HG02642 (cell line): Measurements from ENCODE around the gene XK.

ENCODE experiments used
- ATAC-seq: cut with Tn5 transposase; IDR thresholded peaks from one replicate; pipeline ENCODE4 v1.9.1; 2021; ENCODE audit warnings: mild to moderate bottlenecking; ENCODE audit not compliant: unreplicated experiment, poor library complexity

XK gene

DNA sequence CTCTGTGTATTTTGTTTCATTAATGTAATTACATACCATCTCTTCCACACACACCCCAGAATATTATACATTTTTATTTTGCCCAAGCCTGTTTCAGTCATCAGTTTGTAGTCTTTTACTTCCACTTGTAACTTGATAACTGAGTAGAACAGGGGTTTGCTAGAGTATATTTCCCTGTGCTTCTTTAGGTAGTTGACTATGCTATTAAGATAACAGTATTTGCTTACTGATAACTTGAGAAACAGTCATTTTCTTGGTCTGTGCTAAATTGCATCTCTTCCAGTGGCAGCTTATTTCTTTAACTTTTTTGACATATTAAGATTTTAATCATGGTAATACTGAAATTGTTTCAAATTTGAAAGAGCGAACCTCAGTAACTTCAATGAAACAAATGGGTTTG, 7.0 kb upstream of the XK start:
- no peak for ATAC-seq

DNA sequence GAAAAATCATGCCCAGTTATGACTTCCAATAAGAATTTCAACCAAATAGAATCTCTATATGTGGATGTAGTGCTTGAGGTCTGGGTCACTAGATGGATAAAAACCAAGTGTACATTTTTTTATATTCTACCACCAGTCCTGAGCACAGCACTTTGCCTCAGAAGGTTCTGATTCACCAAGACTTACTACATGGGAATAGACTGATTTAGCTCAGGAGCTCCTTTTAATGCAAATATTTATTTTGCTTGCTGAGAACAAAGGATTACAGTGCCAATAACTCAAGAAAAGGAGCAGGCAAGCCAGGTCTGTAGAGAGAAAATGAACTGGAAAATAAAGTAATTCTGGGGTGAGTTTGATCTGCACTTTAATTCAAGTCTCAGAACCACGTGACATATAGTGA, 6.4 kb upstream of the XK start:
- ATAC-seq = no peak

DNA sequence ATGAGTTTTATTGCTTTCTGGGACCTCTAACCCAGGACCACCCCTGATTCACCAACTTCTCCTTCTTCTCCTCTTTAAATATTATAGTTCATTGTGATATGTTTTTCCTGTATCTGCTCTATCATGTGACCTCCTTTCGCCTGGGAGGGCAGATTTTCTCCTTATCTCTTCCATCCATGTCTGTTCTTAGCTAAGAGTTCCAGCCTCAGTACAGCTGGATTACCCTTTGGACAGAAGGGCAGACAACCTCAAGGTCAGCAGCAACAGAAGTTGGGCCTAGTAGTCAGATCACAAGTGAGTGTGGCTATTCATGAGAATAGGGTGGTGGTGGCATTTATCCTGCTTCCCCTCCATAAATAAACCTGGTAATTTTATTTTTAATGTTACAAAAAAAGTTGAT, 5.7 kb upstream of the XK start:
- ATAC-seq = no peak

DNA sequence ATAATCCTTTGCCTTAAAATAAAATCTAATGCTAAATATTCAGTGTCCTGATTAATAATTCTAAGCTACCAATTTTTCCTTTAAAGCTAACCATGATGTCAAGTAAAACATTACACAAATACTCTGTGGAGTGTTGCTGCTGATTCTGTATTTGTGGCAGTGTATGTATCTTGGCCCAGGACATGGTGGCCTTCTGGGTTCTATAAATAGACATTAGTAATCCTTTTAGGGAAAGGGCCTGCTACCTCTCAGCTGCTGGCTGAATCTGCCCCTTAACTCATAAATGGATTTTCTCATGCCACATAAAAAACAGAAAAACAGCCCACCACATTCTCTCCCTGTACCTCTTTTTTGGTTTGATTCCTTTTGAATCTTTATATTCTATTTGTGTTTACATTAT, 1.2 kb upstream of the XK start:
- ATAC-seq = no peak

DNA sequence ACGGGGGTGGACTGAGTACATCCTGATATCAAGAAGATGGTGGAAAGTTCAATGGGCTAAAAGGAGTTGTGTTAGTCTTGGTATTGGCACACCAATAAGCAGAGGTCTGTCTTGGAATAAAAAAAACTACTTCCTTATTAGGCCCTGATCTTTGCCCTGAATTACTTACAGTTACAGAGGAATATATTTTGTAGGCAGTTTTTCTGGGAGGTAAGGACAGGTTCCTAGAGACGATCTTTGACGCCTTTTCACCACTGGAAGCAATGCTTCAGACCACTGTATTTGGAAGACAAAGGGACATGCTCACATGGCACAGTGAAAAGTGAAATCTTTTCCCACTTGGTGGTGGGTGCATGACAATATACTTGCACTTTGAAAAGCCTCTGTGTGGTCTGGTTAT, 618 bp upstream of the XK start:
- ATAC-seq = no peak

DNA sequence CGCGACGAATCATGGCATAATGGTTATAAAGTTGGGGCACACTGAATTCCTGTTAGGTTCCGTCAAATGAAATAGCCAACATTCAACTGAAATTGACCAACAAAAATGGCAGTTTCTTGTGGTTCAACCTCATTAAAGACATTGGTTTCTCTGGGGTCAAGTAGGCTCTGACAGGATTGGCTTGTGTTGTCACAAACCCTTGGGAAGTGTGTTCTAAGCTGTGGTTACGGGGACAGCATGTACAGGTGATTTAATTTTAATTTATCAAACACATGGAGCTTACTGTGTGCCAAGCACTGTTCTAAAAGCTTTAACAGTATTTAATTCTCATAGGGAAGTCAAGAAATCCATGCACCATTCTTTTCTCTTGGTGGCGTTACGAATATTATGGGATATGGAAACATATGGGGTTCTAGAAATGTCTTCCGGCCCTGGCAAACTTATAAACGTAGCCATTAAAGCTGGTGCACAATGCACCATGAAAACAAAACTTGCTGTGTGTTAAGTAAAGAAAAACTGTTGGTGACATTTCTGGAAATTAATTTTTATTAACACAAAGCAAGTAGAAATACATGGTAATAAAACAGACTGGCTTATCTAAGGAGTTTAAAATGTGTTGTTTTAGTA, 891 bp downstream of the XK start:
- no peak for ATAC-seq

DNA sequence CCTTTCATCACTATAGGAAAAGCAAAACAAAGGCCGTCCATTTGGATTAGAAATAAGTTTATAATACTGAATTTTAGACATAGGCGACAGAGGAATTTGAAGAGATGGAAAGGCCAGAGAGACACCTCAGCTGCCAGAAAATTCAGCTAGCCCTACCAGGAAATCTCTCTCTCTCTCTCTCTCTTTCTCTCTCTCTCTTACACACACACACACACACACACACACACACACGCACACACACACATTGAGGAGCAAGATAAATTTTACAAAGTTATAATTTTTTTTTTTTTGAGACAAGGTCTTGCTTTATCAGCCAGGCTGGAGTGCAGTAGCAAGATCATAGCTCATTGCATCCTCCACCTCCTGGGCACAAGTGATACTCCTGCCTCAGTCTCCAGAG, 1.4 kb downstream of the XK start:
- no peak for ATAC-seq

DNA sequence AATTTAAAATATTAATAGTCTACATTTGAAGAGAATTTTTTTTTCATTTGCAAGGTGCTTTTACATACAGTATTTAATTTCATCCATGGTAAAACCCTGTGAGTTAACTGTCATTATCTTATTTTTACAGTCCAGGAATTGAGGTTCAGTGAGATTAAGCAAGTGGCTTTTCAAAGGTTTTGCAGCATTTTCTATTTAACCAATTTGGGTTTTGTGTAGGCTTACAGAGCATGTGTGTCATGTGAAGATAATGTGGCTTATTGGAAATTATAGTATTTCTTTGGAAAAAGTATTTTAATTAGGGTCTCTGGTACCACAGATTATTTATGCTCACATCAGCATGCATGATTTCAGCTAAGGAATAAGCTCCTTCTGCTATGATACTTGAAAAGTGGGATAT, 4.5 kb downstream of the XK start:
- ATAC-seq = no peak

DNA sequence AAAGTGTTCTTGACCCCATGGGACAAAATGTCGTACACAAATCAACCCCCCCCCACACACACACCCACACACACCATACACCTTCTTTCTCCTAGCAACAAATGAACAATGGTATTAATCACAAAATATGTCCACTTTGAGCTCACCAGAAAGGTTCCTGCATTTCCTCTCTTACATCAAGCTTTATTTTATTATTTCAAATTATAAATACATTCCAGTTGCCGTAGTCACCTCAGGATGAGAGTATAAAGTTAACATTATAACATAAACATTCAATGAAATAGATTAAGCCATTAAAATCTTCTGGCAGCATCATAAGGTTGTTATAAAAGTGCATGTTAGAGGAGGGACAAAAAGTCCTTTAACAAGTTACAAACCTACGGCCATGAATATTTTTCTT, 7.3 kb downstream of the XK start:
- no peak for ATAC-seq

DNA sequence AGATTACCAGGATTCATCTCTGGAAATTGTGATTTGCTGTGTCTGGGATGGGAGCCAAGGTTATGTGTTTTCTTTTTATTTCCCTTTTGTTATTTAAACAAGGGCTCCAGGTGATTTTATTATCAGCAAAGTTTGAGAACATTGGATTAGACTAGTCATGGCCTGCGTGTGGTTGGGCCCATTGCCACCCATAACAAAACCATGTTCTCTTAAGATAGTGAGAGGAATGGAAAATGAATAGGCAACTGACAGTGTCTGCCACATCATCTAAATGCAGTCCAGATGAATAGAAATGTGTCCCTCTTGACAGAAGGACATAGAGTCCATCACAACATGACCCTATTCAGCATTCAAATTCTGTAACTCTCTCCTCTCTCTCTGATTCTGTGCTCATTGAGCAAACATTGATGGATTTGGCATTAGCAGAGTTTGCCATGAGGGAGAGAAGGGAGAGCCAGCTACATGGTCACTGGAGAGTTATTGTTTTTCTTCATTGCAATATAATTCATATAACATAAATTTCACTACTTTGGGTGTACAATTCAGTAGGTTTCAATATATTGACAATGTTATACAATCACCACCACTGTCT, 11.7 kb downstream of the XK start:
- no peak for ATAC-seq

DNA sequence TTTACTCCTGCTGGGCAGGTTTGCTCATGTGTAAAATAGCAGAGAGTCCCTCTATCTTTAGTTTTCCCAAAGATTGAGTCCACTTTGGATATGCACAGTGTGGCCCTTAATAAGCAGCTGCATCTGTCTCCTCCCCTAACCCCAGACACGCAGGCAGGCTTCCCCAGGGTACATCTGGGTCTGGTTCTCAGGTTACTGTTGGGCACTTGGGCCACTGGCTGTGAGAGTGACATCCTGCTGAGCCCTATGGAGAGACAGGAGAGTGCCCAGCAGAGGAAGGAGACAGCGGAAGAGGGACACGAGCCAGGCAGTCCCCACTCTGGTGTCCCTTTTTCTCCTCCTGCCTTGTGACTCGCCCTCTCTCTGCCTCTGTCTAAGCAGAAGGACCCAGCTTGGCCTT, 16.0 kb downstream of the XK start:
- no peak for ATAC-seq

DNA sequence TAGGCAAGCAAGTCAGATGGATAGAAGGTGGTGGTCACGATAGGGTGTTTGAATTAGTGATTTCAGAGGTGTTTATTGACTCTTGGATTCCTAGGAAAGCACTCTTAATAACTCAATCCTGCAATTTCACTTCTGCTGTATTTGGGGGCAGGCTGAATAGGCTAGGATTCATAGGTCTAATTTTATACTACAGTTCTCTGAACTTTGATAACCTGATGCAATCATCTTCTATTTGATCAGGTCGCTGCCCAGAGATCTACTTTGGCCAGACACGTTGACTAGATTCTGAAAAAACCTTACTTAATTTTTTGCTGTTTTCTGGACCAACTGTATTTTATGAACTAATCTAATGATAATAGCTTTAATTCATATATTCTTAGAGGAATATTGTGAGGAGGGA, 26.4 kb downstream of the XK start:
- ATAC-seq = no peak

DNA sequence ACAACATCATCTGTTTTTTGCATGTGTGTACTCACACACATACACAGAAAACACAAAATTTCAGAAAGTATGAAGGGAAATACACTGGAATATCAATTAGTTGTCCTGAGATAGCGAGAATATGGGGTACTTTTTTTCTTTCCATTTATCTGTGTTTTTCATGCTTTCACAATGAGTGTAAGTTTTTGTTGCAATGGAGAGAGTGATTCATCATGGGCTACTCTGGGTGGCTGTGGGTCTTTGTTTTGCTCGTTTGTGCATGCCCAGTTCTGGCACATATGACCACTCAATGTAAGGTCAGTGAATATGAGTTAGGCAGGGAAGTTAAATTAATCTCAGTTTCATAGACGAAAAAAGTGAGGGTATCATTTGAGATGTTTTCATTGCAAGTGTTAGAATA, 26.9 kb downstream of the XK start:
- no peak for ATAC-seq

DNA sequence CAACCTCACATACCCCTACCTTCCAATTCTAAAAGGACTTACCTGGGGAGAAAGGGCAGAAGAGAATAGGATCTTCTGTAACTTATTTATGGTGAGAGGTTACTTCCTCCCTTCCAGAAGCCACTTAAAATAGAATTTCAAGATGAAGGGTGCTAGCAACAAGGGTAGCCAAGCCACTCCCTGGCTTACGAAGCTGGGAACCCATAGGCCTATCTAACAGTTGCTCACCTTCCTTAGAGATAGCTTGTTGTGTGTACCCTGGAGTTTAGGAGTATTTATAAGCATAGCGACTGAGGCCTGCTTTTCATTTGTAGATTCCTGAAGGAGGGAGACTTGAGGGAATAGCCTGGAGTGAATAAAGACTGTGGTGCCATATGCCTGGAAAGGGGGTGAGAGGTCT, 28.9 kb downstream of the XK start:
- ATAC-seq = no peak

DNA sequence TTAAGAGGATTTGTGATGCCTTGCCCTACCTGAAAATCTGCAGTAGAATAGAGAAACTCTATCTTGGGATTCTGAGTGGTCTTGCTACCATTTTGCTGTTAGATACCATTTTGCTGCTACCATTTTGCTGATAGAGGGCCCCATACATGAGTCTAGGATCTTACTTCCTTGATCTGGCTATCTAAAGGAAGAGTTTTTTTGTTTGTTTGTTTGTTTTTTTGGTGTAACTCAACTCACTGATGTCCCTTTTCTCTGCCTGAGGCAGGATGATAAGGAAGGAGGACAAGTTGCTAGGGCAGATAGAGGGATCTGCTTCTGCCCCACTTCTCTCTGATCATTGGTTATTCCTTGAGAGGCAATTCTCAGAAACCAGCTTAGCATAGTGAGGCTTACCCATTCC, 31.0 kb downstream of the XK start:
- ATAC-seq = no peak

DNA sequence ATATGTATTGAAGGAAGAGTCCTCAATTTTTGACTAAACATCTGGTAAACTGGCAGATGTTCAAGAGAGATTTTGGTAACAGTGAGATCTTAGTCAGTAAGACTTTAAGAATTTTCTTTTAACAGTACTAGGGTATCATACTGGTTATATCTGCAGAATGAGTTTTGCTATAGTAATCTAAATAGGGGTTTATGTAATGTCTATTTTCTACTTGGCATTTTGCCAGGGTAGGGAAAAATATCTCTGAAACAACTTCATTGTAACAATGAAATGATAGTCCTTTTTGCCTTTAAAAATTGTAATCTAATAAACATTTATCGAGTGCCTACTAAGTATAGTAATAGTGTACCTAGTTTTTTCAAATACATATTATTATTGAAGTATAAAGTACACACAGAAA, 32.1 kb downstream of the XK start:
- no peak for ATAC-seq

DNA sequence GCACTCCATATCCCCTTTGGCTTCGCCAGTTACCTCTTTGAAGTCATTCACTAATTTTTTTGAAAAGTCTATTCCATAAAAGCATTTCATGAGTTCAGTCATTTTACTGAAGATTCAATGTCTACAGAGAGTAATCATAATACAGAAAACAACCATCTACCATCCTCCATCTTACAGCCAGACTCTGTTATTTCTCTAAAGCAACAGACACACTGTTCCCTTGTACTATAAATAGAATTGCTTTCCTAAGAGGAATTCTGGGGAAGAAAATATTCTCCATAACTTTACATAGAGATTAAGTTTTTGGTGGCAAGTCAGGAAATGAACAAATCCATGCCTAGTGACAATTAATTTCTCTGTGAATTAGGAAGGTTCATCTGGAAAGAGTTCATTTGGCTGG, 37.0 kb downstream of the XK start:
- ATAC-seq = no peak

DNA sequence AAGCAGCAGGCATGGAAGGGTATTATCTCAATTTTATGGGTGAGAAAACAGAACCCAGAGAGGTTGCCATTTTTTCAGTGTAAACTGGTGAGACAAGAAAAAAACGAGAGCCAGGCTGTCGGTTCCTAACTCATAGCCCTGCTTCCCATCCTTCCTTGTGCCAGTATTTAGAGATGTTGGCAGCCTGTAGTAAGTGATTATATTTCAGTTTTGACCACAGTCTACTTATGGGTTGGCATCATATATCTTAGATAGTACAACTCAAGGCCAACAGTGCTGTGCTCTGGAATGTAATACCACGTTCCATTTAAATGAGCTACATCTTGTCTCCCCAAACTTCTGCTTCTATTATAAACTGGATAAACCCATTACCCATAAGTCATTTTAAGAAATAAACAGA, 40.8 kb downstream of the XK start:
- ATAC-seq = no peak

DNA sequence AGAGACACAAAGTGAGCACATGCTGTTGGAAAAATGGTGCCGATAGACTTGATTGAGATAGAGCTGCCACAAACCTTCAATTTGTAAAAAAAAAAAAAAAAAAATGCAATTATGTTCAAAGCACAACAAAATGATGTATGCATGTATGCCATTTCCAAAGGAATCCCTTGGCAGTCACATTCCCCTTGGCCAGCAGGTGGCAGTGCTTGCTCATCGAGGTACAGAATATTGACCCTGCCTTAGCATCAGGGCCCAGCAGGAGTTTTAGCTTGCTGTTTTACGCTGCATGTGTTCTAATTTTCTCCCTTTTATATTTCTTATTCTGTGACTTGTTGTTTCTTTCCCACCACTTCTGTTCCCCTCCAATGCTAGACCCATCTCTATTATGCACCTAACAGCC, 59.8 kb downstream of the XK start:
- peak; percentile 56 for ATAC-seq

DNA sequence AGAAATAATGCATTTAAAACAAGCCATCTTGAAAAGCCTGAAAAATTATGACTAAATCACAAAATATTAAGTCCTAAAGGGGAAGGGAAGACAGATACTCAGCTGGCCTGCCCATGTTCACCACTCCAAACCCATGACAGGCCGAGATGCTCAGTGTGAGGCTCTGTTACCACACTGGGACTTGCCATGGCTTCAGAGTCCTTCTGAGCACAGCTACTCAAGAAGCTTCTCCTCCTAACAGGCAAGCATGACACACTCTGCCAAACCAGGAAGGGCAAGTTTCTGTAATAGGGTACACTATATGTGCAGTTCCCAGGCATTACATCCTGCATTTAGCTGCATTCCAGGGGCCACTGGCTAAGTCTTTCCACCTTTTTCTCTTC, 60.2 kb downstream of the XK start:
- peak; percentile 38 for ATAC-seq

DNA sequence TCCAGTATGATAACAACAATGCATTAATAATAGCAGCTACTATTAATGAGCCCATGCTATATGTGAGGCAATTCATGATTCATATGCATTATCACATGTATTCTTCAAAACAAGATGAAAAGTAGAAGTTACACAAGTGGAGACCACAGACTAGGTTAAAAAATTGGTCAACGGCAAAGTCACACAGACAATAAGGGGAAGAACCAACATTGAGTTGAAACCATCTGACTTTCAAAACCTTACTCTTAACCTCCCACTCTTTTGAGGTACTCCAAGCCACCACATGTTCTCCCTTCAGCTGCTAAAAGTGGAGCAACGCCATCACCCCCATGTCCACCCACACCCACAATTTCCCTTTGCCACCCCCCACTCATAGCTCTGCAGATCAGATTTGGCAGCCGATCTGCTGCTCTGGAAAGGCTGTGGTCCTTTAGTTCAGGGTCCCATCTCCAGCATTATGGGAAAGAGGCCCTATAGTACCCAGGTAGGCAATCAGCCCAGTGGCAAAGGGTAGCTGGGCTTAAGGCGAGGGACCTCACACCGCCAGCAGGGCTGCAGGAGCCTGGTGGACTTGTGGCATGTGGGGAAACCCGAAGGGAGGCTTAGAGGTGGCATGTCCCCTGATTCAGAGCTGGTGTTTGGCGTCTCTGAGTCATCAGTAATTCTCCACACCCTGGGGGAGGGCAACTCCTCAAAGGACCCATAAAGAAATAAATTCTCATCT, 60.8 kb downstream of the XK start:
- peak; percentile 88 for ATAC-seq

DNA sequence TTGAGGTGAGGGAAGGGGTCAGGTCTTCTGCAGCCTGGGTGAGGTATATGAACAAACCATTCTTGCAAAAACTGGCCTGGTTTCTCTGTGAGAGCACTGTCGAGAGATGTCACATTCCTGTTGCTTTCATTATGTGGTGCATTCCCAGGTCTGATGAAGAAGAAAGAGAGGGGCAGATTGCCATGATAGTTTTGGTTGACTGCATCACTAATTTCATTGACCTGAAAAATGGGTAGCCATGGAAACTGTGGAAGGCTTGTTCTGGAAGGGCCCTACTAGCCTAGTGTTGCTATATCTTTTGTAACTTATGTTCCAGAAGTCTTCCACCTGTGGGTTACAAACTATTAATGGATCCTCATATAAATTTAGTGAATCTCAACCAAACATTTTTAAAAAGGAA, 61.4 kb downstream of the XK start:
- ATAC-seq = no peak
